H1 (cell line): ENCODE measurements around the gene OSBPL3. TPM values are rescaled to one million over a fixed set of nuclear protein-coding genes. Genes with fewer than 3 reads are reported as not detected.

Source experiments
- CTCF ChIA-PET: fragments of 300-600 bp; sonication (Branson Sonifier 250); formaldehyde crosslinking; loops from one replicate; lab custom pipeline; 2021; ENCODE audit not compliant: partially characterized antibody; lab: Charles Lee
- POLR2A ChIA-PET: fragments of 300-600 bp; sonication (Branson Sonifier 250); formaldehyde crosslinking; loops from one replicate; lab custom pipeline; 2021; ENCODE audit warnings: inconsistent platforms; ENCODE audit not compliant: partially characterized antibody; lab: Charles Lee
- DNase-seq, 2 experiments: peaks; one replicate each; pipeline versions ENCODE4 v3.0.0 to v3.0.0-alpha.2; 2010 to 2022; ENCODE audit warnings: low spot score in 2 of 2, low read depth in 1 of 2, mixed read lengths in 1 of 2
- FAIRE-seq: peaks from 2 replicates; lab custom pipeline; 2011; peaks lifted over from hg19 to GRCh38; lab: Jason Lieb, UNC
- H2AFZ ChIP-seq: 2 replicates; pipeline ENCODE4 v1.8.1; 2012; ENCODE audit warnings: low read length, inconsistent platforms
- H2AK5ac ChIP-seq: 2 replicates; pipeline ENCODE4 v1.6.1; 2013; ENCODE audit warnings: low read depth, low read length
- H2BK120ac ChIP-seq: replicated peaks from 2 replicates; pipeline ENCODE3; 2013; ENCODE audit warnings: low read depth, low read length, inconsistent platforms
- H2BK12ac ChIP-seq: 2 replicates; pipeline ENCODE4 v1.6.1; 2013; ENCODE audit warnings: low read depth, low read length
- H2BK15ac ChIP-seq: 2 replicates; pipeline ENCODE4 v1.6.1; 2013; ENCODE audit warnings: low read length
- H2BK20ac ChIP-seq: 2 replicates; pipeline ENCODE4 v1.6.1; 2013; ENCODE audit warnings: low read length
- H2BK5ac ChIP-seq: 2 replicates; pipeline ENCODE4 v1.6.1; 2013; ENCODE audit warnings: low read depth, low read length
- H3K14ac ChIP-seq: 2 replicates; pipeline ENCODE4 v1.6.1; 2013; ENCODE audit warnings: inconsistent platforms; ENCODE audit not compliant: insufficient read length
- H3K18ac ChIP-seq: 2 replicates; pipeline ENCODE4 v1.6.1; 2013; ENCODE audit warnings: low read length; ENCODE audit errors: extremely low read depth
- H3K23ac ChIP-seq: 2 replicates; pipeline ENCODE4 v1.6.1; 2013; ENCODE audit warnings: inconsistent platforms; ENCODE audit not compliant: insufficient read length
- H3K23me2 ChIP-seq: 2 replicates; pipeline ENCODE4 v1.6.1; 2013; ENCODE audit warnings: low read depth, low read length
- H3K27ac ChIP-seq: 2 replicates; pipeline ENCODE4 v1.6.1; 2011; ENCODE audit warnings: low read depth, low read length, inconsistent platforms
- H3K27me3 ChIP-seq, 4 experiments: replicated peaks in 1 of 4; 1 replicate in 1 of 4; 2 replicates in 3 of 4; pipeline versions ENCODE4 v1.6.1 to v1.8.1; 2011 to 2013; ENCODE audit warnings: low read length in 3 of 4, mild to moderate bottlenecking in 3 of 4, inconsistent platforms in 2 of 4, mixed read lengths in 2 of 4, moderate library complexity in 1 of 4; ENCODE audit not compliant: control insufficient read depth in 3 of 4, insufficient read depth in 3 of 4; ENCODE audit errors: extremely low read depth in 1 of 4
- H3K36me3 ChIP-seq, 4 experiments: 2 replicates each; pipeline versions ENCODE4 v1.6.1 to v1.8.1; 2011 to 2013; ENCODE audit warnings: mild to moderate bottlenecking in 4 of 4, low read length in 3 of 4, moderate library complexity in 2 of 4, control low read depth in 1 of 4, inconsistent platforms in 1 of 4; ENCODE audit not compliant: insufficient read depth in 4 of 4, control insufficient read depth in 2 of 4
- H3K4ac ChIP-seq: replicated peaks from 2 replicates; pipeline ENCODE3; 2013; ENCODE audit warnings: low read length, low read depth, mixed read lengths, inconsistent platforms; ENCODE audit not compliant: insufficient read length
- H3K4me1 ChIP-seq, 4 experiments: replicated peaks in 1 of 4; 1 replicate in 1 of 4; 2 replicates in 3 of 4; pipeline versions ENCODE4 v1.6.1 to v1.8.1; 2011 to 2013; ENCODE audit warnings: low read length in 3 of 4, inconsistent platforms in 2 of 4, mixed read lengths in 1 of 4; ENCODE audit not compliant: insufficient read depth in 4 of 4, control insufficient read depth in 3 of 4
- H3K4me2 ChIP-seq, 2 experiments: 2 replicates each; pipeline versions ENCODE4 v1.6.1 to v1.8.1; 2011 to 2013; ENCODE audit warnings: low read depth in 2 of 2, low read length in 2 of 2, control low read depth in 1 of 2, inconsistent platforms in 1 of 2, mild to moderate bottlenecking in 1 of 2; ENCODE audit not compliant: insufficient read depth in 1 of 2
- H3K4me3 ChIP-seq, 4 experiments: fragments of 200-600, 300-600 bp in 1 of 4; sonication (generic), shearing (Covaris generic), sonication (Bioruptor Twin) in 1 of 4; 2 replicates each; pipeline versions ENCODE4 v1.5.1 to v1.8.1; 2011 to 2016; ENCODE audit warnings: low read length in 4 of 4, low read depth in 3 of 4, control low read depth in 2 of 4, inconsistent platforms in 2 of 4, mild to moderate bottlenecking in 2 of 4, mixed read lengths in 1 of 4, moderate library complexity in 1 of 4; ENCODE audit not compliant: insufficient read depth in 2 of 4; ENCODE audit errors: extremely low read depth in 1 of 4
- H3K56ac ChIP-seq: replicated peaks from 2 replicates; pipeline ENCODE3; 2013; ENCODE audit warnings: low read depth, mild to moderate bottlenecking, mixed read lengths, low read length, inconsistent platforms; ENCODE audit not compliant: insufficient read length
- H3K79me1 ChIP-seq: 2 replicates; pipeline ENCODE4 v1.6.1; 2013; ENCODE audit warnings: low read depth, low read length, control low read depth
- H3K79me2 ChIP-seq, 2 experiments: 2 replicates each; pipeline versions ENCODE4 v1.6.1 to v1.8.1; 2012 to 2013; ENCODE audit warnings: low read length in 2 of 2, mild to moderate bottlenecking in 2 of 2, inconsistent platforms in 1 of 2; ENCODE audit not compliant: insufficient read depth in 2 of 2, control insufficient read depth in 1 of 2
- H3K9ac ChIP-seq, 4 experiments: replicated peaks in 1 of 4; 1 replicate in 1 of 4; 2 replicates in 3 of 4; pipeline versions ENCODE4 v1.6.1 to v1.8.1; 2011 to 2013; ENCODE audit warnings: low read depth in 3 of 4, low read length in 3 of 4, control low read depth in 2 of 4, mild to moderate bottlenecking in 2 of 4, moderate library complexity in 2 of 4, inconsistent platforms in 1 of 4; ENCODE audit errors: extremely low read depth in 1 of 4
- H3K9me3 ChIP-seq, 2 experiments: 2 replicates each; pipeline versions ENCODE4 v1.6.1 to v1.8.1; 2012 to 2013; ENCODE audit warnings: mild to moderate bottlenecking in 2 of 2, moderate library complexity in 2 of 2, control low read depth in 1 of 2, inconsistent platforms in 1 of 2, low read depth in 1 of 2, low read length in 1 of 2, mixed read lengths in 1 of 2; ENCODE audit not compliant: insufficient read depth in 2 of 2
- H4K20me1 ChIP-seq, 2 experiments: replicated peaks in 1 of 2; 2 replicates each; pipeline versions ENCODE3 to v1.8.1; 2011 to 2013; ENCODE audit warnings: inconsistent platforms in 2 of 2, low read length in 2 of 2, mild to moderate bottlenecking in 1 of 2; ENCODE audit not compliant: insufficient read depth in 2 of 2, control insufficient read depth in 1 of 2
- H4K5ac ChIP-seq: 2 replicates; pipeline ENCODE4 v1.6.1; 2013; ENCODE audit warnings: low read length, low read depth, mixed read lengths, inconsistent platforms; ENCODE audit not compliant: insufficient read length
- H4K8ac ChIP-seq: 2 replicates; pipeline ENCODE4 v1.8.0; 2013; ENCODE audit warnings: mild to moderate bottlenecking, moderate library complexity, low read length, inconsistent platforms; ENCODE audit not compliant: insufficient read depth; ENCODE audit errors: extremely low read depth
- H4K91ac ChIP-seq: replicated peaks from 2 replicates; pipeline ENCODE3; 2013; ENCODE audit warnings: low read length, mixed read lengths, inconsistent platforms; ENCODE audit not compliant: insufficient read length
- BACH1 ChIP-seq: IDR thresholded peaks from 2 replicates; pipeline ENCODE4 v1.6.1; 2012; ENCODE audit warnings: low read length, improper control_type of control experiment
- CREB1 ChIP-seq: IDR thresholded peaks from 2 replicates; pipeline ENCODE4 v1.6.1; 2012; ENCODE audit warnings: inconsistent platforms
- CTBP2 ChIP-seq: IDR thresholded peaks from 2 replicates; pipeline ENCODE4 v1.7.0; 2011; ENCODE audit warnings: borderline replicate concordance, mild to moderate bottlenecking, moderate library complexity, mixed read lengths, low read length; ENCODE audit not compliant: insufficient read depth, insufficient read length
- GTF2F1 ChIP-seq: IDR thresholded peaks from 2 replicates; pipeline ENCODE4 v1.6.1; 2012; ENCODE audit warnings: low read depth, low read length, improper control_type of control experiment, borderline replicate concordance
- HDAC2 ChIP-seq, 2 experiments: fragments of 300-600 bp in 1 of 2; sonication (generic) in 1 of 2; IDR thresholded peaks; 2 replicates each; pipeline ENCODE4 v1.6.1; 2011 to 2012; ENCODE audit warnings: low read depth in 2 of 2, low read length in 2 of 2, mild to moderate bottlenecking in 2 of 2, moderate library complexity in 2 of 2, borderline replicate concordance in 1 of 2, inconsistent platforms in 1 of 2
- RFX5 ChIP-seq: IDR thresholded peaks from 2 replicates; pipeline ENCODE4 v1.6.1; 2011; ENCODE audit warnings: low read depth, low read length, improper control_type of control experiment, borderline replicate concordance
- SAP30 ChIP-seq: fragments of 300-600 bp; sonication (generic); IDR thresholded peaks from 2 replicates; pipeline ENCODE4 v1.7.1; 2012; ENCODE audit warnings: low read length, moderate library complexity, mild to moderate bottlenecking, inconsistent platforms; ENCODE audit not compliant: insufficient read depth, insufficient replicate concordance
- SIRT6 ChIP-seq: IDR thresholded peaks from one replicate; pipeline ENCODE4 v1.7.1; 2012; ENCODE audit warnings: low read length, inconsistent platforms
- SIX5 ChIP-seq: IDR thresholded peaks from 2 replicates; pipeline ENCODE4 v1.6.1; 2011; ENCODE audit warnings: mild to moderate bottlenecking, low read depth, low read length
- SRF ChIP-seq: IDR thresholded peaks from 2 replicates; pipeline ENCODE4 v1.6.1; 2011; ENCODE audit warnings: mild to moderate bottlenecking, low read depth, low read length, moderate library complexity
- SUZ12 ChIP-seq: fragments of 200-600 bp; sonication (generic); IDR thresholded peaks from 2 replicates; pipeline ENCODE4 v1.6.1; 2012; ENCODE audit warnings: mild to moderate bottlenecking, inconsistent platforms, low read length, moderate library complexity, mixed read lengths
- TEAD4 ChIP-seq: IDR thresholded peaks from 2 replicates; pipeline ENCODE4 v1.6.1; 2012; ENCODE audit warnings: low read depth, low read length, inconsistent platforms, mixed read lengths
- YY1 ChIP-seq: IDR thresholded peaks from 2 replicates; pipeline ENCODE4 v1.6.1; 2011; ENCODE audit warnings: low read depth, mild to moderate bottlenecking, low read length
- WGBS, 2 experiments: shearing (Covaris generic) in 1 of 2; methylation state at CpG; one replicate each; pipeline versions ENCODE4 v1.1.6 to v1.1.7; 2013 to 2015; ENCODE audit warnings: low lambda C conversion rate in 2 of 2, mixed read lengths in 2 of 2, inconsistent platforms in 1 of 2, low coverage in 1 of 2, missing lambda C conversion rate in 1 of 2; ENCODE audit not compliant: insufficient replicate concordance in 2 of 2, insufficient coverage in 1 of 2, insufficient read length in 1 of 2; ENCODE audit errors: extremely low coverage in 1 of 2, missing lambda C conversion rate in 1 of 2; 5-methylcytosine and 5-hydroxymethylcytosine counted together
- polyA plus RNA-seq, 7 experiments: library from polyadenylated mRNA; depleted of rRNA in 3 of 7; stranded (reverse) in 5 of 7; unstranded in 2 of 7; fragments of >200 nt in 5 of 7; fragments of 200-250 nt in 2 of 7; gene quantifications; 1 replicate in 5 of 7; 2 replicates in 1 of 7; 4 replicates in 1 of 7; pipeline versions ENCODE4 v1.2.1 to v1.2.3, GENCODE V29; 2011 to 2013; ENCODE audit warnings: missing spikeins in 2 of 7, mixed read lengths in 2 of 7
- total RNA-seq: library from RNA; stranded (reverse); fragmentation: NEBNext Ultra II Directional; extraction: Animal tissue kit (Norgen Biotek cat#: 25700); gene quantifications from 2 replicates; pipeline ENCODE4 v1.2.1, GENCODE V29; 2021
- TF ChIP-seq, protein P1 (sequence below): IDR thresholded peaks from 2 replicates; pipeline ENCODE4 v1.6.1; 2011; ENCODE audit warnings: low read depth, mild to moderate bottlenecking, low read length; ENCODE audit not compliant: insufficient read depth

OSBPL3 gene
- total and polyA plus RNA-seq, 2 of the 8 experiments (the other 6 are each of a cell fraction or from before 2014, with no cell fraction given): 2.8 to 13.9 TPM

DNA sequence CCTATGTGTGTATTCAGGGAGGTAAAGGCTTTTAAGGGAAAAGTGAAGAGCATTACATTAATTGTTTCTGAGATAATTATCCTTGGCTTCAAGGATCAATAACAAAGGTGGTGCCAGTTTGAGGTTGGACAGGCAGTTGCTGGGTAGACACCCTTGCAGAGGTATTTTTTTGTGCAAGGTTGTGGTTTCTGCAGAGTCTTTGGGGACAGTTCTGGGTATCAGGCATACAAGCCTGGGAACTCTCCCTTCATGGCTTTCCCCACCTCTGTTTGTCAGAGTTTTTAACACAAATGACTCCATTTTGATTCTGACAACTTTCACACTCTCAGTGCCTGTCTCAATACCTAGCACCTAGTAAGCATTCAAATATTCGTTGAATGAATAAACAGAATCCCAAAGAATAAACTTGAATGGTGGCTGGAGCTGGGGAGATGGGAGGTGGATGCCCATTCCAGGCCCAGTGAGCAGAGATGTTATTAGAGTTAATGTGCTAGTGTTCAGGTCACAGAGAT is 7.4 kb upstream of the OSBPL3 start:
- DNase-seq (no peak), FAIRE-seq (no peak)
- Histone ChIP-seq H3K27me3 (peaks cover 0 to 5% (median 5%) of the 10 kb centered on the region in 4 experiments; a peak in 4 of 7 replicates), H3K23me2 (no peaks in the 10 kb centered on the region), H3K14ac (no peak overlapping the region), H2AFZ (no peak overlapping the region), H3K4me1 (peaks cover 0 to 4% (median 0%) of the 10 kb centered on the region in 4 experiments; a peak in 2 of 7 replicates), H3K9ac (no peak overlapping the region), H3K36me3 (no peaks in the 10 kb centered on the region), H3K4me2 (no peak overlapping the region), H3K27ac (no peak overlapping the region), H3K4ac (no peak overlapping the region), H3K79me2 (no peaks in the 10 kb centered on the region), H2BK12ac (no peak overlapping the region), H3K23ac (no peak overlapping the region), H4K5ac (no peak overlapping the region), H2BK120ac (no peak overlapping the region), H3K56ac (no peak overlapping the region), H2BK5ac (no peak overlapping the region), H3K4me3 (no peak overlapping the region), H4K91ac (no peak overlapping the region), H2BK20ac (no peak overlapping the region), H3K79me1 (no peaks in the 10 kb centered on the region), H4K20me1 (no peaks in the 10 kb centered on the region), H3K9me3 (no peaks in the 10 kb centered on the region; a peak in 1 of 4 replicates), H2BK15ac (no peak overlapping the region), H2AK5ac (no peak overlapping the region), H4K8ac (no peak overlapping the region), H3K18ac (no peak overlapping the region)
- ChIA-PET CTCF (no interaction called here), POLR2A (no interaction called here)
- WGBS, 2 experiments: 88% methylated on average over 1 of the region's 1 CpG; no CpG with 5 or more reads in 1 of the 2 experiments
- TF ChIP-seq TEAD4 (no peak), HDAC2 (IDR thresholded peaks at IDR 0.05; ENCODE audit: borderline replicate concordance in 1 of 2, low read depth in 2 of 2, low read length in 2 of 2) (no peak), YY1 (no peak), CTBP2 (no peak), SAP30 (no peak), SIRT6 (no peak), SIX5 (no peak), SRF (no peak), RFX5 (no peak), CREB1 (no peak), GTF2F1 (no peak), SUZ12 (no peak), BACH1 (no peak)
- TF ChIP-seq, protein P1, sequence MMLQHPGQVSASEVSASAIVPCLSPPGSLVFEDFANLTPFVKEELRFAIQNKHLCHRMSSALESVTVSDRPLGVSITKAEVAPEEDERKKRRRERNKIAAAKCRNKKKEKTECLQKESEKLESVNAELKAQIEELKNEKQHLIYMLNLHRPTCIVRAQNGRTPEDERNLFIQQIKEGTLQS: no peak
